ENCODE measurements around the gene CDCP1. TPM values are rescaled to one million over a fixed set of nuclear protein-coding genes. Genes with fewer than 3 reads are reported as not detected.

CDCP1 gene
- total and polyA plus RNA-seq, 2 experiments from 2014 or later, result 0.12 TPM; not detected in 1

DNA sequence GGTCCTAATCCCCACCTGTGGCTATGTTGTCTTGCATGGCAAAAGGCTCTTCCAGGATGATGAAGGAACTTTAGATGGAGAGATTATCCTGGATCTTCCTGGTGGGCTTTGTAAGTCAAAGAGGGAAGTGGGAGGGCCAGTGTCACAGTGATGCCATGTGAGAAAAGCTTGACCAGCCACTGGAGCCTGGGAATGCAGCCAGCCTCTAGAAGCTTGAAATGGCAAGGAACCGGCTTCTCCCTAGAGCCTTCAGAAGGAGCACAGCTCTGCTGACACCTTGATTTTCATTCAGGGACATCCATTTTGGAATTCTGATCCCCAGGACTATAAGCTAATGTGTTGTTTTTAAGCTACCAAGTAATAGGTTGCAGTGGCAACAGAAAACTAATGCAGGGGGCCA is 61.8 kb downstream of the CDCP1 start:
- H3K36me3 ChIP-seq, result no peaks in the 10 kb centered on the region
- TF ChIP-seq, protein P1, sequence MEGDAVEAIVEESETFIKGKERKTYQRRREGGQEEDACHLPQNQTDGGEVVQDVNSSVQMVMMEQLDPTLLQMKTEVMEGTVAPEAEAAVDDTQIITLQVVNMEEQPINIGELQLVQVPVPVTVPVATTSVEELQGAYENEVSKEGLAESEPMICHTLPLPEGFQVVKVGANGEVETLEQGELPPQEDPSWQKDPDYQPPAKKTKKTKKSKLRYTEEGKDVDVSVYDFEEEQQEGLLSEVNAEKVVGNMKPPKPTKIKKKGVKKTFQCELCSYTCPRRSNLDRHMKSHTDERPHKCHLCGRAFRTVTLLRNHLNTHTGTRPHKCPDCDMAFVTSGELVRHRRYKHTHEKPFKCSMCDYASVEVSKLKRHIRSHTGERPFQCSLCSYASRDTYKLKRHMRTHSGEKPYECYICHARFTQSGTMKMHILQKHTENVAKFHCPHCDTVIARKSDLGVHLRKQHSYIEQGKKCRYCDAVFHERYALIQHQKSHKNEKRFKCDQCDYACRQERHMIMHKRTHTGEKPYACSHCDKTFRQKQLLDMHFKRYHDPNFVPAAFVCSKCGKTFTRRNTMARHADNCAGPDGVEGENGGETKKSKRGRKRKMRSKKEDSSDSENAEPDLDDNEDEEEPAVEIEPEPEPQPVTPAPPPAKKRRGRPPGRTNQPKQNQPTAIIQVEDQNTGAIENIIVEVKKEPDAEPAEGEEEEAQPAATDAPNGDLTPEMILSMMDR (IDR thresholded peaks at IDR 0.05; ENCODE audit: low read depth, low read length), result no peak
- no peaks in the 10 kb centered on the region for H3K4me1 ChIP-seq (ENCODE audit: low read depth)
- no peaks in the 10 kb centered on the region for H3K9me3 ChIP-seq (ENCODE audit: low read depth)
- no peaks in the 10 kb centered on the region for H3K27me3 ChIP-seq
- no peak for DNase-seq (ENCODE audit: low read depth in 1 of 2, low spot score in 1 of 2)
- no peak overlapping the region for H3K4me3 ChIP-seq
- no peak overlapping the region for H3K27ac ChIP-seq

DNA sequence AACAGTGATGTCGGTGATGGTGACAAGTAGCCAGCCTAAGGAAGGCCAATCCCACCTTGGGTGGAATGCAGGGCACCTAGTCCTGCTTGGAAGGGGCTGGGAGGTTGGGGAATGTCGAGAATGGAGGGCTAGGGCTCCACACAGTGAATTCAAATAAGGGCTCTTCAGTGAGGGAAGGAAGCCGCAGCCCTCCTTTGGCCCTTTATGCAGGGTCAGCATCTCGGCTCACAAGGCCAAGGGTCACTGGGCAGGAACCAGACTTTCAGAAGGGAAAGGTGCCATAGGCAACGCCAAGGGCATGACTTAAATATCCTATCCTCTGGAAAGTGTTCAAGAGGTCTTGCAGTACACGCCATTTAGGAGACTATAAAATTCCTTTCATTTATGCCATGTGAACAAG is 63.2 kb downstream of the CDCP1 start:
- Histone ChIP-seq H3K27ac (no peak overlapping the region), H3K27me3 (no peaks in the 10 kb centered on the region), H3K36me3 (no peaks in the 10 kb centered on the region), H3K4me1 (ENCODE audit: low read depth) (no peaks in the 10 kb centered on the region), H3K9me3 (ENCODE audit: low read depth) (no peaks in the 10 kb centered on the region), H3K4me3 (no peak overlapping the region)
- DNase-seq (ENCODE audit: low read depth in 1 of 2, low spot score in 1 of 2), result no peak
- TF ChIP-seq, protein P1 (IDR thresholded peaks at IDR 0.05; ENCODE audit: low read depth, low read length), result no peak

DNA sequence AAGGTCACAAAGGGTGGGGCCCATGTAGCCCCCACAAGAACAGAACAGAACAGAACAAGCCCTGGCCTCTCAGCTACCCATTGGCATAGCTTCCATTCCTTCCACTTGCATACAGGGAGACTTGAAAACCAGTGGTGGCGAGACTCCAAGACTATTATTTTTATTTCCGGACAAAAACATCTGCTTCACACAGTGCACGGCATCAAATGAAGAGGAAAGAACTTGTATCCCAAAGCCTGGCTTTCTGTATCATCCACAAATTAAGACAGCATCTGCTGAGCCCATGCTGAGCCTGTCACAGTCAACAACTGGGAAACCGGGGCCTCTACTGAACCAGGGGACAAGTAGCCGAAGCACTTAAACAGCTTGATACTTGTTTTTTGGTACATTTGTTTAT is 64.0 kb downstream of the CDCP1 start:
- Histone ChIP-seq H3K4me3 (no peak overlapping the region), H3K9me3 (ENCODE audit: low read depth) (no peaks in the 10 kb centered on the region), H3K27me3 (no peaks in the 10 kb centered on the region), H3K4me1 (ENCODE audit: low read depth) (no peaks in the 10 kb centered on the region), H3K36me3 (no peaks in the 10 kb centered on the region), H3K27ac (no peak overlapping the region)
- peak in 1 of 2 donors; percentile 51 for DNase-seq (ENCODE audit: low read depth in 1 of 2, low spot score in 1 of 2)
- TF ChIP-seq, protein P1 (IDR thresholded peaks at IDR 0.05; ENCODE audit: low read depth, low read length), result no peak

DNA sequence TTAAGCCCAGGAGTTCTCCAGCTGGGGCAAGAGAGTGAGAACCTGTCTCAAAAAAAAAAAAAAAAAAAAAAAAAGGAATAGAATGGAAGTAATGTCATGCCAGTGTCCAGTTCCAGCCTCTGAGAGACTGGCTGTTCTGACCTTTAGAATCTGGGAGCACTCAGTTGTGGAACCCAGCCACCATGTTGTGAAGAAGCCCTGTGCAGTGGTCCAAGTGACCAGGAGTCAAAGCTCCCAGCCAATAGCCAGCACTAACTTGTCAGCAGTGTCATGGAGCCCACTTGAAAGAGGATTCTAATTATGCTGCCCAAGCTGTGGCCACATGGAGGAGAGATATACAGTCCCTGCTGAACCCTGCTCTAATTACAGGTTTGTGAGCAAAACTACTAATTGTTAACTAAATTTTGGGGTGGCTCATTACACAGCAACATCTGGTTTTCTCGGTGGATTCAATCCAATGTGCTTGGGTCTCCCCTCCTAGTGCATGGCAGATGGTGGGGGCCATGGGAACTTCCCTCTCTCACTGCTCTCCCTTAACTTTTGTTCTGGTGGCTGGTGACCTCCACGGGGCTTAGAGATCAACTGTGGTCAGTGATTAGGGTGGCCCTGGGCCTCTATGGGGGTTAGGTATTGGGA is 64.6 kb downstream of the CDCP1 start:
- no peaks in the 10 kb centered on the region for H3K27me3 ChIP-seq
- H3K9me3 ChIP-seq (ENCODE audit: low read depth), result no peaks in the 10 kb centered on the region
- H3K4me1 ChIP-seq (ENCODE audit: low read depth), result no peaks in the 10 kb centered on the region
- TF ChIP-seq, protein P1 (IDR thresholded peaks at IDR 0.05; ENCODE audit: low read depth, low read length), result no peak
- no peak overlapping the region for H3K27ac ChIP-seq
- no peak overlapping the region for H3K4me3 ChIP-seq
- no peak for DNase-seq (ENCODE audit: low read depth in 1 of 2, low spot score in 1 of 2)
- no peaks in the 10 kb centered on the region for H3K36me3 ChIP-seq

DNA sequence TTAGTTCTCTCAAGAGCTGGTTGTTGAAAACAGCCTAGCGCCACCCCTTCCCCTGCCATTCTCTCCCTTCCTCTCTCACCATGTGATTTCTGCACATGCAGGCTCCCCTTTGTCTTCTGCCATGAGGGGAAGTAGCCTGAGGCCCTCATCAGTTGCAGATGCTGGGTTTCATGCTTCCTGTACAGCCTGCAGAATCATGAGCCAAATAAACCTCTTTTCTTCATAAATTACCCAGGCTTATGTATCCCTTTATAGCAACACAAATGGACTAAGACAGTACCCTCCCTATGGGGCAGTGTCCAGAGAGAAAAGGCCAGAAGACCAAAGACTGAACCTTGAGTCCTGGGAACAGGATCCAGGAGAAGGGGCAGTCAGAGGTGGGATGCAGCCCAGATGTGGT is 65.4 kb downstream of the CDCP1 start:
- Histone ChIP-seq H3K4me3 (no peak overlapping the region), H3K36me3 (no peaks in the 10 kb centered on the region), H3K4me1 (ENCODE audit: low read depth) (no peaks in the 10 kb centered on the region), H3K27me3 (no peaks in the 10 kb centered on the region), H3K9me3 (ENCODE audit: low read depth) (no peaks in the 10 kb centered on the region), H3K27ac (no peak overlapping the region)
- DNase-seq (ENCODE audit: low read depth in 1 of 2, low spot score in 1 of 2), result no peak
- TF ChIP-seq, protein P1 (IDR thresholded peaks at IDR 0.05; ENCODE audit: low read depth, low read length), result no peak
